Spleen (tissue), 11 donors: ENCODE results near the gene GNB1L. TPM values are rescaled to one million over a fixed set of nuclear protein-coding genes. Genes with fewer than 3 reads are reported as not detected.
A peak's percentile ranks its signal among the peaks of the same experiment; 100 is the strongest.

Experiments used
- DNase-seq: peaks from one replicate; pipeline ENCODE4 v3.0.0-alpha.2; 2020
- H3K27ac ChIP-seq, 8 donors: fragments of 200-600 bp; sonication (generic) in 7 of 8; 1 replicate in 4 of 8; 2 replicates in 4 of 8; pipeline versions ENCODE4 v1.5.0 to v1.8.0; 2016 to 2021; ENCODE audit warnings: inconsistent platforms in 4 of 8, mild to moderate bottlenecking in 4 of 8, moderate library complexity in 1 of 8
- H3K27me3 ChIP-seq, 7 donors: fragments of 200-600 bp; sonication (generic) in 6 of 7; replicated peaks in 1 of 7; 1 replicate in 4 of 7; 2 replicates in 3 of 7; pipeline versions ENCODE4 v1.5.0 to v1.8.0; 2016 to 2021; ENCODE audit warnings: inconsistent platforms in 3 of 7, mild to moderate bottlenecking in 1 of 7
- H3K36me3 ChIP-seq, 6 donors: fragments of 200-600 bp; sonication (generic) in 5 of 6; 1 replicate in 4 of 6; 2 replicates in 2 of 6; pipeline versions ENCODE4 v1.5.0 to v1.8.0; 2016 to 2021; ENCODE audit warnings: inconsistent platforms in 2 of 6
- H3K4me1 ChIP-seq, 6 donors: fragments of 200-600 bp; sonication (generic) in 5 of 6; 1 replicate in 3 of 6; 2 replicates in 3 of 6; pipeline versions ENCODE4 v1.5.0 to v1.8.0; 2016 to 2021; ENCODE audit warnings: inconsistent platforms in 3 of 6
- H3K4me3 ChIP-seq, 8 donors: fragments of 200-600 bp; sonication (generic) in 7 of 8; 1 replicate in 4 of 8; 2 replicates in 4 of 8; pipeline versions ENCODE4 v1.5.0 to v1.8.0; 2016 to 2021; ENCODE audit warnings: inconsistent platforms in 4 of 8, mild to moderate bottlenecking in 4 of 8, moderate library complexity in 2 of 8
- H3K9me3 ChIP-seq, 8 donors: fragments of 200-600 bp; sonication (generic) in 7 of 8; 1 replicate in 4 of 8; 2 replicates in 4 of 8; pipeline versions ENCODE4 v1.5.0 to v1.8.0; 2016 to 2021; ENCODE audit warnings: inconsistent platforms in 4 of 8
- POLR2A ChIP-seq, 3 donors: fragments of 450-650 bp; IDR thresholded peaks; one replicate each; pipeline ENCODE4 v1.5.1; 2017; ENCODE audit warnings: antibody characterized with exemption in 3 of 3, mild to moderate bottlenecking in 1 of 3
- POLR2AphosphoS5 ChIP-seq, 3 donors: sonication (generic); formaldehyde crosslinking; IDR thresholded peaks; one replicate each; pipeline ENCODE4 v1.5.1; 2017; ENCODE audit warnings: antibody characterized with exemption in 3 of 3
- WGBS, 5 donors: extraction: QIAGEN DNeasy Blood & Tissue Kit in 3 of 5; methylation state at CpG; one replicate each; pipeline versions ENCODE4 v1.1.5 to v1.1.7; 2013 to 2018; 5-methylcytosine and 5-hydroxymethylcytosine counted together
- intact Hi-C: fragments of 100-400 bp; cut with DNase I; formaldehyde crosslinking; loops from one replicate; pipeline ENCODE4 v1.15.0; 2023; ENCODE audit warnings: low total_unique reads
- polyA plus RNA-seq, 3 donors: library from polyadenylated mRNA; stranded (reverse); fragments of 200-250 nt; gene quantifications; one replicate each; pipeline ENCODE4 v1.2.1, GENCODE V29; 2013
- total RNA-seq, 7 donors: library from RNA; depleted of rRNA in 3 of 7; stranded (reverse); fragments of >200 nt in 3 of 7; fragmentation: NEBNext Ultra II Directional in 4 of 7; extraction: Animal tissue kit (Norgen Biotek cat#: 25700) in 4 of 7; gene quantifications; one replicate each; pipeline versions ENCODE4 v1.1.0 to v1.2.1, GENCODE V29; 2016 to 2021
- TF ChIP-seq, protein P1 (sequence below), 11 experiments: fragments of 200-600 bp in 7 of 11; fragments of 450-650 bp in 4 of 11; sonication (generic) in 4 of 11; IDR thresholded peaks in 8 of 11; conservative IDR thresholded peaks in 3 of 11; 1 replicate in 7 of 11; 2 replicates in 4 of 11; pipeline versions ENCODE4 v1.4.0 to v1.8.0; 2016 to 2021; ENCODE audit warnings: antibody characterized with exemption in 11 of 11, inconsistent platforms in 4 of 11, mild to moderate bottlenecking in 1 of 11
- donor health status: healthy with polysubstance abuse.
- donor health status: DM: no; HTN: no; CAD: no; lungs with moderate emphysema.
- donor health status: DM: no; HTN: no; CAD: no.
- donor health status: Bipolar disorder and iron deficiency.
- donor health status: healthy.
- donor health status: DM: no; HTN: no; CAD: no.
- donor health status: DM: yes; HTN: yes; CAD: no.

GNB1L gene
- total and polyA plus RNA-seq, 10 donors: 5.7 to 10.4 (median 7.9) TPM

DNA sequence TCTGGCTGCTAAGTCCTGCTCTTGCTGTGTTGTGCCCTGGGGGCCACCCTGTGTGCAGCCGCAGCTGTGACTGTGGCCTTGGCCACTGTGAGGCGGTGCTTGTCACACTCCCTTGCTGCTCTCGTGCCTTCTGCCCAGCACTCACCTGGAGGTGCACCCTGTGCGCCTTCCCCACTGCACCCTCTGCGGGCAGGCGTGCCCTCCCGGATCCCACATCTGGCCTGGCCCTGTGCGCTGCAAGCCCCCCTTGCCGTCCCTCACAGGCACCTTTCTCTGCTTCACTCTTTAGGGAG, 66.9 kb downstream of the GNB1L start:
- TF ChIP-seq POLR2A (IDR thresholded peaks at IDR 0.05) (no peak), POLR2AphosphoS5 (IDR thresholded peaks at IDR 0.05) (no peak)
- TF ChIP-seq, protein P1, sequence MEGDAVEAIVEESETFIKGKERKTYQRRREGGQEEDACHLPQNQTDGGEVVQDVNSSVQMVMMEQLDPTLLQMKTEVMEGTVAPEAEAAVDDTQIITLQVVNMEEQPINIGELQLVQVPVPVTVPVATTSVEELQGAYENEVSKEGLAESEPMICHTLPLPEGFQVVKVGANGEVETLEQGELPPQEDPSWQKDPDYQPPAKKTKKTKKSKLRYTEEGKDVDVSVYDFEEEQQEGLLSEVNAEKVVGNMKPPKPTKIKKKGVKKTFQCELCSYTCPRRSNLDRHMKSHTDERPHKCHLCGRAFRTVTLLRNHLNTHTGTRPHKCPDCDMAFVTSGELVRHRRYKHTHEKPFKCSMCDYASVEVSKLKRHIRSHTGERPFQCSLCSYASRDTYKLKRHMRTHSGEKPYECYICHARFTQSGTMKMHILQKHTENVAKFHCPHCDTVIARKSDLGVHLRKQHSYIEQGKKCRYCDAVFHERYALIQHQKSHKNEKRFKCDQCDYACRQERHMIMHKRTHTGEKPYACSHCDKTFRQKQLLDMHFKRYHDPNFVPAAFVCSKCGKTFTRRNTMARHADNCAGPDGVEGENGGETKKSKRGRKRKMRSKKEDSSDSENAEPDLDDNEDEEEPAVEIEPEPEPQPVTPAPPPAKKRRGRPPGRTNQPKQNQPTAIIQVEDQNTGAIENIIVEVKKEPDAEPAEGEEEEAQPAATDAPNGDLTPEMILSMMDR (IDR thresholded peaks at IDR 0.05 in 8 of 11, conservative IDR thresholded peaks at IDR 0.05 in 3 of 11): no peak
- Histone ChIP-seq H3K9me3 (peaks cover 0 to 16% (median 11%) of the 10 kb centered on the region in 8 donors), H3K4me3 (no peak overlapping the region), H3K27me3 (peaks cover 0 to 10% (median 0%) of the 10 kb centered on the region in 7 donors), H3K36me3 (peaks cover 0 to 86% (median 13%) of the 10 kb centered on the region in 6 donors), H3K27ac (no peak overlapping the region), H3K4me1 (no peaks in the 10 kb centered on the region)
- WGBS, 5 donors: 92 to 100% (median 95%) methylated on average over 3 to 9 of the region's 9 CpGs
- peak; percentile 64 for DNase-seq
- intact Hi-C loops: no loop called here

DNA sequence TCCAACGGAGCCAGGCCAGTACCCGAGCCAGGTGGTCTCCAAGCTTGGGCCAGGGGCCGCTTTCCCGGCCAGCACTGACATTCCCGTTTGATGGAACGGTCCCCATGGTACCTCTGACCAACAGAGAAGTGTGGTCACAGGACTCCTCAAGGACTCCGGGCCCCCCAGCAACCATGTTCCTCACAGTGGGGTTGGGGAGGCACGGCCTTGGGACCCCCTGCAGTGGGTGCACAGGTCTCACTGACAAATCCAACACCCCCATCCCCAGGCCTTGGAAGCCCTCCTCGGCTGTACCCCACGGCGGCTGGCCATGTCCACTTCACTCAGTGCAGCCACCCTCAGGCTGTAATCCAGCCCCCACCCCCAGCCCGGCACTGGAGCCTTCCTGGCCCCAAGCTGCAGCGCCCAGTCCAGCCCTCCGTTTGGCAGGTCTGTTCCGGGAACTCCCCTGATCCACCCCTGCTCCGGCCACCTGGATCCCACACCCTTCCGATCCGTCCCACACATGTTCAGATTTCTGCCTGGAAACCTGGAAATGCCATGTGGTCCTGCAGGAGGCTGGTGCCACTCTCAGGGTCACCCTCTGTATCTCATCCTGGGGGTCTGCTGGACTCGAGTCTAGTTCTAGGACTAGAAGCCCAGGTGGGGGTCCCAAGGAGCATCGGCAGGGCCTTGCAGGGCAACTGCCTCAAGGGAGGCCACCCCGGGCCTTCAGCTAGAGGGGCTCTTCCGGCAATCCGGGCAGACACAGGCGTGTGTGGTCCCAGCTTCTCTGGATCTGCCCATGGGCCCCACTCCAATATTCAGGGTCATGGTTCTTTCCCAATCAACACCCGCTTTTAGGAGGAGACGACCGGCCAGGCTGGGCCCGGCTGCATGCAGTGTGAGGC, 67.5 kb downstream of the GNB1L start:
- H3K9me3 ChIP-seq: peaks cover 0 to 10% (median 6%) of the 10 kb centered on the region in 8 donors
- H3K4me1 ChIP-seq: no peaks in the 10 kb centered on the region
- TF ChIP-seq, protein P1 (IDR thresholded peaks at IDR 0.05 in 8 of 11, conservative IDR thresholded peaks at IDR 0.05 in 3 of 11): no peak
- TF ChIP-seq POLR2A (IDR thresholded peaks at IDR 0.05) (no peak), POLR2AphosphoS5 (IDR thresholded peaks at IDR 0.05) (no peak)
- H3K27me3 ChIP-seq: peaks cover 0 to 14% (median 0%) of the 10 kb centered on the region in 7 donors
- intact Hi-C loops: no loop called here
- H3K27ac ChIP-seq: no peak overlapping the region
- H3K36me3 ChIP-seq: peaks cover 0 to 81% (median 13%) of the 10 kb centered on the region in 6 donors
- 89 to 97% (median 95%) methylated on average over 21 to 28 of the region's 28 CpGs for WGBS, 5 donors
- peak; percentile 56 for DNase-seq
- no peak overlapping the region for H3K4me3 ChIP-seq

DNA sequence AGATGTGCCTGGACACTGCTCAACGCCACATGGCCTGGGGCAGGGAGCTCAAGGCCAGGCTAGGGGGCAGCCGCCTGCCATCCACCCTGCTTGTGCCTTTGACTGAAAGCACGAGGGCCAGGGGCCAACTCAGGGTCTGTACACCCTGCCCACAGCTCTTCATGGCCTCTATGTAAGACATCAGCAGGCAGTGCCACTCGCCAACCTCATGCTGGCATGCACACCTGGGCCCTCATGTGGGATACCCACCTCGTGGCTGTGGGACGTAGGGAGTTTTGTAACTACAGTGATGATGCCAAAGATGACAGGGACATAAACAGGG, 68.4 kb downstream of the GNB1L start:
- Histone ChIP-seq H3K4me1 (no peaks in the 10 kb centered on the region), H3K27ac (no peak overlapping the region), H3K9me3 (peaks cover 0 to under 1% (median 0%) of the 10 kb centered on the region in 8 donors), H3K4me3 (no peak overlapping the region), H3K27me3 (peaks cover 0 to 14% (median 0%) of the 10 kb centered on the region in 7 donors), H3K36me3 (peaks cover 0 to 71% (median 13%) of the 10 kb centered on the region in 6 donors)
- DNase-seq: peak; percentile 54
- 87 to 95% (median 91%) methylated on average over 3 to 6 of the region's 6 CpGs for WGBS, 5 donors
- intact Hi-C loops: no loop called here
- TF ChIP-seq, protein P1 (IDR thresholded peaks at IDR 0.05 in 8 of 11, conservative IDR thresholded peaks at IDR 0.05 in 3 of 11): no peak
- no peak for TF ChIP-seq POLR2AphosphoS5 (IDR thresholded peaks at IDR 0.05)

DNA sequence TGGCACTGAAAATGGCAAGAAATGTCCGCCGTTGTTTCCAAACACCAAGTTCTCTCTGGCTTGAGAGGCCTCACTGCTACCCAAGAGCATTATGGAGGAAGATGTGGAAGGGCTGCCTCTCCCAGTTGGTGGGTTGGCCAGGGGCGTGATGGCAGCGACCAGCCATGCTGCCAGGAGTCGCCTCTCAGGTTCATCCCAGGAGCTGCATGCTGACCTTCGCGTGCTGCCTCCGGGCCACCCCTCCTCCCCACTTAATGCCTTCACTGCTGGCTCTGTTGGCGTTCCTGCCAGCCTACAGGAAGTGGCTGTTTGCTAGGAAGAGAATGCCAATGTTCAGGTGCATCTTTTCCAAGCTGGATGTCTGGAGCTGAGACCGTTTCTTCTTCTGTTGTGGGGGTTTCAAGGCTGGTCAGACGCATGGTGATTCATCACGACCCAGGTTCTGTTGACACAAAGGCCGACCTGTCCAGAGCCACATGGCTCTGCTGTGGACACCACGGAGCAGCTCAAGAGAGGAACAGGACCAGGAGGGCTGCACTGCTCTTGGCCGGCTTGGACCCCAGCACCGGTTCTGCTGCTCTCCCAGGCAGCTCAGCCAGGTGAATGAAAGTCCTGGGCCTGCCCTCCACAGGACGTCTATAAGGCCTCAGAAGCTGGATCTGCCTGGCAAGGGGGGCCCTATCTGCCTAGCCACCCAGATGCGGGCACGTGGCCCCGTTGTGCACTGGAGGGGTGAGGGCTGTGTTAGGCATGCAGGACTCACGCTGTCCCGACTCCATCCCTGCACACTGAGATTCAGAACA, 69.0 kb downstream of the GNB1L start:
- H3K4me1 ChIP-seq: no peaks in the 10 kb centered on the region
- intact Hi-C loops: no loop called here

More for the DNA sequence above, 69.0 kb downstream of the GNB1L start:
- H3K36me3 ChIP-seq: peaks cover 0 to 67% (median 13%) of the 10 kb centered on the region in 6 donors
- TF ChIP-seq POLR2AphosphoS5 (IDR thresholded peaks at IDR 0.05): no peak
- TF ChIP-seq, protein P1 (IDR thresholded peaks at IDR 0.05 in 8 of 11, conservative IDR thresholded peaks at IDR 0.05 in 3 of 11): no peak
- TF ChIP-seq POLR2A (IDR thresholded peaks at IDR 0.05): no peak
- H3K27me3 ChIP-seq: peaks cover 0 to 14% (median 0%) of the 10 kb centered on the region in 7 donors
- 80 to 91% (median 88%) methylated on average over 13 to 22 of the region's 22 CpGs for WGBS, 5 donors
- no peaks in the 10 kb centered on the region for H3K9me3 ChIP-seq
- H3K27ac ChIP-seq: no peak overlapping the region
- peak; percentile 45 for DNase-seq
- no peak overlapping the region for H3K4me3 ChIP-seq
